Muscle layer of duodenum (tissue), 2 donors: ENCODE data around the gene GMPR.
A peak's percentile ranks its signal among the peaks of the same experiment; 100 is the strongest.
"Not testable (repeated sequence)": the region's sequence is repeated elsewhere in the genome, so short reads cannot be mapped to it uniquely, and the experiment has no call there.

Experiments
- H3K27ac ChIP-seq: one replicate; pipeline ENCODE4 v1.7.0; 2013; ENCODE audit warnings: mild to moderate bottlenecking, low read length
- H3K27me3 ChIP-seq: one replicate; pipeline ENCODE4 v1.7.0; 2013; ENCODE audit warnings: low read depth, mild to moderate bottlenecking, control low read depth, low read length
- H3K36me3 ChIP-seq, 2 donors: one replicate each; pipeline ENCODE4 v1.7.0; 2013; ENCODE audit warnings: low read length in 2 of 2, control low read depth in 1 of 2, mild to moderate bottlenecking in 1 of 2; ENCODE audit not compliant: insufficient read depth in 2 of 2, control insufficient read depth in 1 of 2
- H3K4me1 ChIP-seq, 2 donors: one replicate each; pipeline ENCODE4 v1.7.0; 2013; ENCODE audit warnings: low read length in 2 of 2, mild to moderate bottlenecking in 2 of 2, control low read depth in 1 of 2, moderate library complexity in 1 of 2; ENCODE audit not compliant: insufficient read depth in 2 of 2, control insufficient read depth in 1 of 2
- H3K4me3 ChIP-seq, 2 donors: one replicate each; pipeline ENCODE4 v1.7.0; 2013; ENCODE audit warnings: low read length in 2 of 2, low read depth in 1 of 2, mild to moderate bottlenecking in 1 of 2
- H3K9me3 ChIP-seq, 2 donors: one replicate each; pipeline ENCODE4 v1.7.0; 2013; ENCODE audit warnings: low read length in 2 of 2, control low read depth in 1 of 2, mild to moderate bottlenecking in 1 of 2; ENCODE audit not compliant: control insufficient read depth in 1 of 2
- donor health status: healthy.

Gene GMPR

DNA sequence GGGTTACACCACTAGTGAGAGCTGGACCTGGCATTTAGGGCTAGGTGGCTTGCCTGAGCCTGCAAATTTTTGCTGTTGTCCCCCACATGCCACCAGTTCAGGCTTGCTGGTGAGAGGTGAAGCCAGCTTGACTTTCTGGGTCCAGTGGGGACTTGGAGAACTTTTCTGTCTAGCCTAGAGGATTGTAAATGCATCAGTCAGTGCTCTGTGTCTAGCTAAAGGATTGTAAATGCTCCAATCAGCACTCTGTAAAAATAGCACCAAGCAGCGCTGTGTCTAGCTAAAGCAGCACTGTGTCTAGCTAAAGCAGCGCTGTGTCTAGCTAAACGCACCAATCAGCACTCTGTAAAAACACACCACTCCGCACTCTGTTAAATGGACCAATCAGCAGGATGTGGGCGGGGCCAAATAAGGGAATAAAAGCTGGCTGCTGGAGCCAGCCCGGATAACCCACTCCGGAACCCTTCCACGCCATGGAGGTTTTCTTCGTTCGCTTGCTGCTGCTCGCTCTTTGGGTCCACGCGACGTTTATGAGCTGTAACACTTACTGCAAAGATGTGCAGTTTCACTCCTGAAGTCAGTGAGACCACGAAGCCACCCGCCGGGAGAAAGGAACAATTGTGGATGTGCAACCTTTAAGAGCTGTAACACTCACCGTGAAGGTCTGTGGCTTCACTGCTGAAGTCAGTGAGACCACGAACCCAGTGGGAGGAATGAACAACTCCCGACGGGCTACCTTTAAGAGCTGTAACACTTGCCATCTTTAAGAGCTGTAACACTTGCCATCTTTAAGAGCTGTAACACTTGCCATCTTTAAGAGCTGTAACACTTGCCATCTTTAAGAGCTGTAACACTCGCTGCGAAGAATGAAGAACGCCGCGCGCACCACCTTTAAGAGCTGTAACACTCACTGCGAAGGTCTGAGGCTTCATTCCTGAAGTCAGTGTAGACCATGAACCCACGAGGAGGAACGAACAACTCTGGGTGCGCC, 27.3 kb downstream of the GMPR start:
- no peak overlapping the region for H3K4me3 ChIP-seq
- no peaks in the 10 kb centered on the region for H3K36me3 ChIP-seq
- no peaks in the 10 kb centered on the region for H3K9me3 ChIP-seq
- H3K27ac ChIP-seq, result no peak overlapping the region
- H3K27me3 ChIP-seq, result no peaks in the 10 kb centered on the region
- H3K4me1 ChIP-seq, result no peaks in the 10 kb centered on the region

DNA sequence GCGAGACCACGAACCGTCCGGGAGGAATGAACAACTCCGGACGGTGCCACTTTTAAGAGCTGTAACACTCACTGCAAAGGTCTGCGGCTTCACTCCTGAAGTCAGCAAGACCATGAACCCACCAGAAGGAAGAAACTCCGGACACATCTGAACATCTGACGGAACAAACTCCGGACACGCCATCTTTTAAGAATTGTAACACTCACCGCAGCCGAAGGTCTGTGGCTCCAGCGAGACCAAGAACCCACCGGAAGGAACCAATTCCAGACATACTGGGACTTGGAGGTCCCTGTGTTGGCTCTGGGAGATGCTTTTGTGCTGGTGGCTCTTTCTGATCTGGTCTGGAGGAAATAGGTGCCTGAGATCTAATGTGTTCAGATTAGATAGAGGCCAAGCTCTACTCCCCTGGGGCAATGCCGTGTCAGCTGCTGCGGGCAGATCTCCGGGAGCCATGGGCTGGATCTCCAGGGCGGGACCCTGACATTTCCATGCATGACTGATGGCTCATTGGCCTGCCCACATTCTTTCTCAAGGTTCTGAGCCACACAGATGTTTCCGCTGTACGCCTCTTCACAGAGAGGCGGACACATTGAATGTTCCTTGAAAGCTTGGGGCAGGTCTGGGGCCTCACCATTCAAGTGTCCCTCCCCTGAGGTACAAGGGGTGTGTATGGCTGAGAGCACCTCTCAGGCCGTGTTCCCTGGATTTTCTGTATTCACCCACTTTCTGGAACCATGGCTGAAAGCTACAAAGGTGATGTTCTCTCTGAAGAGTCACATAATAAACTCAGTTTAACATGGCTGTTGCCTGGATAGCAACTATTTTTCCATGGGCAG, 29.3 kb downstream of the GMPR start:
- no peaks in the 10 kb centered on the region for H3K27me3 ChIP-seq
- no peaks in the 10 kb centered on the region for H3K4me1 ChIP-seq
- H3K36me3 ChIP-seq, result no peaks in the 10 kb centered on the region
- no peak overlapping the region for H3K4me3 ChIP-seq
- no peaks in the 10 kb centered on the region for H3K9me3 ChIP-seq
- H3K27ac ChIP-seq, result no peak overlapping the region

DNA sequence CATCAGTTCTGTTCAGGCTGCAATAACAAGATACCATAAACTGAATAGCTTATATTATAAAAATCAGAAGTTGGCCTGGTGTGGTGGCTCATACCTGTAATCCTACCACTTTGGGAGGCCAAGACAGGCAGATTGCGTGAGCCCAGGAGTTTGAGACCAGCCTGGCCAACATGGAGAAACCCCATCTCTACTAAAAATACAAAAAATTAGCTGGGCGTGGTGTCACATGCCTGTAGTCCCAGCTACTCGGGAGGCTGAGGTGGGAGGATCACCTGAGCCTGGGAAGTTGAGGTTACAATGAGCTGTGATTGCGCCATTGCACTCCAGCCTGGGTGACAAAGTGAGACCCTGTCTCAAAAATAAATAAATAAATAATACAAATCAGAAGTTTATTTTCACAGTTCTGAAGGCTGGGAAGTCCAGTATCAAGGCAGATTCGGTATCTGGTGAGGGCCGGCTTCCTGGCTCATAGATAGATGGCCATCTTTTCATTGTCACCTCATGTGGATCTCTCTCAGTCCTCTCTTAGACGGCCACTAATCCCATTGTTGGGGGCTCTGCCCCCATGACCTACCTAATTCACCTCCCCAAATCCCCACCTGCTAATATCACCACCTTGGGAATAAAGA, 31.2 kb downstream of the GMPR start:
- H3K4me1 ChIP-seq, H3K27ac ChIP-seq, H3K9me3 ChIP-seq, H3K27me3 ChIP-seq, H3K36me3 ChIP-seq, H3K4me3 ChIP-seq: not testable (repeated sequence)

GRCh38 chr6:16270178-16270794, 31.9 kb downstream of the GMPR start:
- Histone ChIP-seq H3K27ac (no peak overlapping the region), H3K36me3 (no peaks in the 10 kb centered on the region), H3K4me1 (peaks cover 0 to 9% of the 10 kb centered on the region in 2 donors), H3K9me3 (no peaks in the 10 kb centered on the region), H3K27me3 (no peaks in the 10 kb centered on the region), H3K4me3 (no peak overlapping the region)

DNA sequence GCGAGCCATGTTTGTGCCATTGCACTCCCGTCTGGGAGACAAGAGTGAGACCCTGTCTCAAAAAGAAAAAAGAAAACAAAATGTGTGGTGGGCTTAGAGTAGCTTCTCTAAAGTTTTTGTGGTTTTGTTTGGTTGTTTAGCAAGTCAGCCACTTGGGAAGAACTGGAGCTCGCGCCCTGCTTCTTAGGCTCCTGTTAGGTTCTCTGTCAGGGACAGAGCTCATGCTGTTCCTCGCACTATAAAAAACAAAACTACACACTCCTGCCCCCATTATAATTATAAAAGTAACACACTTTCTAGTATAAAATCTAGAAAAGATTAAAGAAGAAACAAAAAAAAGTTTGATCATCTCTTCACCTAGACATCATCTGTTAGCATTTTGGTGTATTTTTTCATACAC, 33.0 kb downstream of the GMPR start:
- Histone ChIP-seq H3K4me1 (peaks cover 0 to 9% of the 10 kb centered on the region in 2 donors), H3K9me3 (no peaks in the 10 kb centered on the region), H3K27me3 (no peaks in the 10 kb centered on the region), H3K36me3 (no peaks in the 10 kb centered on the region), H3K27ac (no peak overlapping the region), H3K4me3 (no peak overlapping the region)

DNA sequence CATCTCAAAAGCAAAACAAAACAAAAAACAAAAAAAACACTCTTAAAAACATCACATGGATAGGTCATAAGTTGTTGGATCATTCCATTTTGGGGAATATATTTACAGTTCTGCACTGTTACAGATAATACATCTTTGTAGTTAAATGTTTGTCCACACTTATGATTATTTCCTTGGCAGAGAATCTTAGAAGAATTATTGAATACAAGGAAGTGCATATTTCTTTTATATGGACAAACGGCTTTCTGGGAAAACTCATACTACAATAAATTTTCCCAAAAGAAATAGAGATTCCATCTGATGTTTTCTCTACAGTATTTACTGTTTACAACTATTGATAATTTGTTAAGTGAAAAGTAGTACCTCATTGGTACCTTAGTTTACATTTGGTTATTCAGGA, 33.8 kb downstream of the GMPR start:
- H3K4me3 ChIP-seq, result no peak overlapping the region
- H3K27ac ChIP-seq, result no peak overlapping the region
- peaks cover 0 to 13% of the 10 kb centered on the region in 2 donors for H3K4me1 ChIP-seq
- no peaks in the 10 kb centered on the region for H3K27me3 ChIP-seq
- no peaks in the 10 kb centered on the region for H3K36me3 ChIP-seq
- no peaks in the 10 kb centered on the region for H3K9me3 ChIP-seq

GRCh38 chr6:16273256-16273655, 34.9 kb downstream of the GMPR start:
- Histone ChIP-seq H3K9me3 (no peaks in the 10 kb centered on the region), H3K27me3 (no peaks in the 10 kb centered on the region), H3K4me1 (peaks cover 0 to 14% of the 10 kb centered on the region in 2 donors), H3K4me3 (no peak overlapping the region), H3K36me3 (no peaks in the 10 kb centered on the region), H3K27ac (no peak overlapping the region)

DNA sequence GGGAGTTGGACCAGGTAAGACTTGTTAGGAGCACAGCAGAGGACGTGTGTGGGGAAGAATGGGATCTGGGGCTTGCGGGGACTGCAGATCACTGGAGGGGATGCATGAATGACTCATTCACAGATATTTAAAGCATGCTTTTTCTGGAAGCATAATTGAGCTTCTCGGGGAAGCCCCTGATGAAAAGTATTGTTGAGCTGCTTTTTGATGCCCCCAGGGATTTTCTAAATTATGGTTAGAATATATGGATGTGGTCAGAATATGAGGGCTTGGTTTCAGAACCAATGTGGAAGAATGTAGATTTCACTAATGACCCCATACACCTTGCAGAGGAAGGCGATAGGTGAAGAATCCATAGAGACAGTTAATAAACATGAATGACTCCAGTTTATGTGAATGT, 36.1 kb downstream of the GMPR start:
- Histone ChIP-seq H3K4me3 (no peak overlapping the region), H3K27ac (no peak overlapping the region), H3K9me3 (no peaks in the 10 kb centered on the region), H3K4me1 (peaks cover 0 to 14% of the 10 kb centered on the region in 2 donors), H3K27me3 (no peaks in the 10 kb centered on the region), H3K36me3 (no peaks in the 10 kb centered on the region)

GRCh38 chr6:16274885-16275589, 36.6 kb downstream of the GMPR start:
- H3K27me3 ChIP-seq, result no peaks in the 10 kb centered on the region
- H3K4me1 ChIP-seq, result peaks cover 0 to 14% of the 10 kb centered on the region in 2 donors
- no peaks in the 10 kb centered on the region for H3K9me3 ChIP-seq
- H3K36me3 ChIP-seq, result no peaks in the 10 kb centered on the region
- no peak overlapping the region for H3K4me3 ChIP-seq
- no peak overlapping the region for H3K27ac ChIP-seq

DNA sequence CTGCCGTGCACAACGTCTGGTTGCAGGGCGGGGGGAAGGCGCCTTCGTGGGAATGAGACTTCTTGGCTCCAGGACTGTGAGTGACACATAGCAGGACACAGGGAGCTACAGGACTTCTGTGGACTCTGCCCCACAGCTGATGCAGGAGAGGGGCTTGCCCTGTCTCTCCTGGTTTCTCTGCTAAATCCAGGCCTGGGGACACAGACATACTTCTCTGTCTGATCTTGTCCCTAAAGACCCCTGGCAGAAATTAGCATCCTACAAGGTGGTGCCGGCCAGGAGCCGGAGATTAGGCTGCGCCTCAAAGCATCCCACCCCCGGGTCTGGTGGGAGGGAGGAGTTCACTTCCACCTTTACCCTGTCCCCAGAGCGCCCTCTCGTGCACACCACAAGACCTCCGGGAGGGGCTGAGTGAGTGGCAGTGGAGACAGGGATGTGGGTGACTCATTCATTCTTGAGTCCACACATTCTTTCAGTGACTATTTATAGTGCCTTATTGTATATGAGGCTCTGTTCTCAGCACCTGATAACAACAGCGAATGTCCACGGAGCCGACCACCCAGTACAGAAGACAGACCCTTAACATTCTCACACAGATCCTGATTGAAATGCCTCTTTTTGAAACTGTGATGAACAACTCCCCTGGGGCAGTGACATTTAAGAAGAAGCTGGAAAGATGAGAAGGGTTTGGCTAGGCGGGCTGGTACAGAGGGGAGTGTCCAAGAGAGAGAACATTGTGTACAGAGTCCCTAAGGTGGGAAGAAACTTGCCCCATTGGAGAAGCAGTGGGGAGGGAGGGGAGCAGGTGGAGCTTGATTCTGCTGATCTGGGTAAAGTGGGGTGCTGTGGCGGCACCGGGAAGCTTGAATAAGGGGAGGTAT, 39.0 kb downstream of the GMPR start:
- Histone ChIP-seq H3K4me3 (peak overlapping the region in 1 of 2 donors; percentile 23), H3K27me3 (no peaks in the 10 kb centered on the region), H3K36me3 (no peaks in the 10 kb centered on the region), H3K4me1 (peaks cover 0 to 14% of the 10 kb centered on the region in 2 donors), H3K27ac (no peak overlapping the region), H3K9me3 (no peaks in the 10 kb centered on the region)
